Measurements from ENCODE around the gene CTRL. TPM values are rescaled to one million over a fixed set of nuclear protein-coding genes. Genes with fewer than 3 reads are reported as not detected.
A peak's percentile ranks its signal among the peaks of the same experiment; 100 is the strongest.

CTRL gene
- total and polyA plus RNA-seq, 2 donors (not counting 3 experiments of a cell fraction or from before 2014, with no cell fraction given), result 1.0 to 1.1 TPM

- H2AFZ ChIP-seq (ENCODE audit: low read depth, low read length), result no peak overlapping the region
- TF ChIP-seq POLR2AphosphoS5 (IDR thresholded peaks at IDR 0.05; ENCODE audit: insufficient read depth, low read depth, low read length), result peak; percentile 28
- no peak for TF ChIP-seq EZH2 (IDR thresholded peaks at IDR 0.05; ENCODE audit: borderline replicate concordance, low read depth, low read length, severe bottlenecking)
- H4K20me1 ChIP-seq (replicated peaks; ENCODE audit: control insufficient read depth, extremely low read depth, insufficient read depth, low read length), result no peaks in the 10 kb centered on the region
- POLR2A ChIA-PET, result interaction anchor here (1.1 kb wide), 1 partner anchor 10 kb away, joined by 5 read pairs; no protein-coding TSS in a partner anchor
- intact Hi-C loops (cut with micrococcal nuclease) (loop anchor here (1.0 kb wide), 1 partner anchor 87 kb away; the partner anchor contains the start of gene CENPT), dilution Hi-C loops (cut with MboI; ENCODE audit: extremely low pct_ligation_motif_present, low sequenced_read_pairs) (no loop called here)
- no peaks in the 10 kb centered on the region for H3K79me2 ChIP-seq (ENCODE audit: control insufficient read depth, insufficient read depth, low read length)
- H3K9me3 ChIP-seq (replicated peaks; ENCODE audit: control insufficient read depth, insufficient read depth, low read length), result no peaks in the 10 kb centered on the region
- peak overlapping the region in 1 of 3 experiments; percentile 58 for H3K4me3 ChIP-seq (replicated peaks in 1 of 3; ENCODE audit: insufficient read depth in 1 of 3, low read depth in 1 of 3, low read length in 3 of 3)
- no peak for FAIRE-seq
- no peaks in the 10 kb centered on the region for H3K9me1 ChIP-seq (replicated peaks; ENCODE audit: control insufficient read depth, extremely low read depth, insufficient read depth, low read length)
- H3K27me3 ChIP-seq (ENCODE audit: control insufficient read depth in 2 of 2, insufficient read depth in 2 of 2, low read length in 2 of 2), result no peaks in the 10 kb centered on the region
- DNase-seq (ENCODE audit: low read depth, low spot score), result no peak
- H3K4me1 ChIP-seq (ENCODE audit: control insufficient read depth, extremely low read depth, insufficient read depth, low read length), result peaks cover 13% of the 10 kb centered on the region
- H3K9ac ChIP-seq (replicated peaks; ENCODE audit: extremely low read depth, insufficient read depth, low read length), result no peak overlapping the region
- peaks cover 1 to 6% of the 10 kb centered on the region in 2 experiments for H3K36me3 ChIP-seq (ENCODE audit: control insufficient read depth in 2 of 2, extremely low read depth in 1 of 2, insufficient read depth in 2 of 2, low read length in 2 of 2)
- CTCF ChIA-PET, result interaction anchor here (0.8 to 5.7 kb wide), 8 partner anchors 10 to 414 kb away, joined by 3 to 42 read pairs (median 6); partner anchors contain the start of gene NRN1L
- BruUV-seq (replicated peaks), result no TSS peak
- H3K4me2 ChIP-seq (ENCODE audit: insufficient read depth, low read length), result peak overlapping the region; percentile 78
- no peak overlapping the region for H3K27ac ChIP-seq (ENCODE audit: insufficient read depth, low read depth, low read length)
Observed at GRCh38 chr16:67934306-67935100, 2.8 kb upstream of the CTRL start.

- H3K4me1 ChIP-seq (ENCODE audit: control insufficient read depth, extremely low read depth, insufficient read depth, low read length), result peaks cover 13% of the 10 kb centered on the region
- ChIA-PET POLR2A (no interaction called here), CTCF (interaction anchor here (0.9 to 5.7 kb wide), 7 partner anchors 9 to 413 kb away, joined by 3 to 42 read pairs (median 6); partner anchors contain the start of gene NRN1L)
- no peak for TF ChIP-seq FOS (IDR thresholded peaks at IDR 0.05; ENCODE audit: borderline replicate concordance, insufficient read depth, low read length)
- TF ChIP-seq MYC (IDR thresholded peaks at IDR 0.05; ENCODE audit: low read depth, low read length), result no peak
- no peak for TF ChIP-seq MAX (IDR thresholded peaks at IDR 0.05; ENCODE audit: insufficient read depth, insufficient read length)
- no peak for TF ChIP-seq GATA2 (IDR thresholded peaks at IDR 0.05; ENCODE audit: insufficient read depth, insufficient read length, low read depth, low read length)
- no peak for TF ChIP-seq CTCF (IDR thresholded peaks at IDR 0.05; ENCODE audit: extremely low read depth in 1 of 2, insufficient read depth in 1 of 2, low read depth in 1 of 2, low read length in 2 of 2)
- no peak for TF ChIP-seq EZH2 (IDR thresholded peaks at IDR 0.05; ENCODE audit: borderline replicate concordance, low read depth, low read length, severe bottlenecking)
- TF ChIP-seq JUN (IDR thresholded peaks at IDR 0.05; ENCODE audit: borderline replicate concordance, insufficient read depth, insufficient read length, low read depth), result no peak
- no peak for TF ChIP-seq POLR2A (IDR thresholded peaks at IDR 0.05; ENCODE audit: low read depth, low read length)
- TF ChIP-seq POLR2AphosphoS5 (IDR thresholded peaks at IDR 0.05; ENCODE audit: insufficient read depth, low read depth, low read length), result no peak
- H3K9me3 ChIP-seq (replicated peaks; ENCODE audit: control insufficient read depth, insufficient read depth, low read length), result no peaks in the 10 kb centered on the region
- H3K27ac ChIP-seq (ENCODE audit: insufficient read depth, low read depth, low read length), result no peak overlapping the region
- no peak overlapping the region for H2AFZ ChIP-seq (ENCODE audit: low read depth, low read length)
- BruUV-seq (replicated peaks), result no TSS peak
- no peak overlapping the region for H3K4me3 ChIP-seq (replicated peaks in 1 of 3; ENCODE audit: insufficient read depth in 1 of 3, low read depth in 1 of 3, low read length in 3 of 3)
- H3K79me2 ChIP-seq (ENCODE audit: control insufficient read depth, insufficient read depth, low read length), result no peaks in the 10 kb centered on the region
- H3K27me3 ChIP-seq (ENCODE audit: control insufficient read depth in 2 of 2, insufficient read depth in 2 of 2, low read length in 2 of 2), result no peaks in the 10 kb centered on the region
- FAIRE-seq (no peak), DNase-seq (ENCODE audit: low read depth, low spot score) (no peak)
- H3K9me1 ChIP-seq (replicated peaks; ENCODE audit: control insufficient read depth, extremely low read depth, insufficient read depth, low read length), result no peaks in the 10 kb centered on the region
- H3K9ac ChIP-seq (replicated peaks; ENCODE audit: extremely low read depth, insufficient read depth, low read length), result no peak overlapping the region
- intact Hi-C loops (cut with micrococcal nuclease) (no loop called here), dilution Hi-C loops (cut with MboI; ENCODE audit: extremely low pct_ligation_motif_present, low sequenced_read_pairs) (no loop called here)
- no peak overlapping the region for H3K4me2 ChIP-seq (ENCODE audit: insufficient read depth, low read length)
- H4K20me1 ChIP-seq (replicated peaks; ENCODE audit: control insufficient read depth, extremely low read depth, insufficient read depth, low read length), result no peaks in the 10 kb centered on the region
- peaks cover 0 to 5% of the 10 kb centered on the region in 2 experiments for H3K36me3 ChIP-seq (ENCODE audit: control insufficient read depth in 2 of 2, extremely low read depth in 1 of 2, insufficient read depth in 2 of 2, low read length in 2 of 2)
Observed at GRCh38 chr16:67933805-67934204, 2.1 kb upstream of the CTRL start.

Measured in endothelial cell of umbilical vein (primary cell).